DOHH2 (cell line): ENCODE results near the gene NEGR1.

Experiments used
- H3F3A ChIP-seq: fragments of 200-600 bp; sonication (generic), shearing (Covaris generic); 2 replicates; pipeline ENCODE4 v1.6.0; 2016; ENCODE audit warnings: antibody characterized with exemption, mild to moderate bottlenecking; ENCODE audit not compliant: control insufficient read depth, insufficient read depth
- H3K27ac ChIP-seq: fragments of 200-600 bp; sonication (generic); 2 replicates; pipeline ENCODE4 v1.5.1; 2014; ENCODE audit warnings: low read depth, mild to moderate bottlenecking, low read length, moderate library complexity
- H3K27me3 ChIP-seq: fragments of 200-600 bp; sonication (generic); 2 replicates; pipeline ENCODE4 v1.6.1; 2014; ENCODE audit warnings: mild to moderate bottlenecking, low read length, mixed read lengths; ENCODE audit not compliant: control insufficient read depth
- H3K36me3 ChIP-seq: fragments of 200-600 bp; sonication (generic); 2 replicates; pipeline ENCODE4 v1.6.1; 2014; ENCODE audit warnings: mild to moderate bottlenecking, low read length, moderate library complexity, mixed read lengths; ENCODE audit not compliant: control insufficient read depth
- H3K4me1 ChIP-seq: fragments of 200-600 bp; sonication (generic); 2 replicates; pipeline ENCODE4 v1.6.1; 2014; ENCODE audit warnings: mild to moderate bottlenecking, low read length, mixed read lengths; ENCODE audit not compliant: control insufficient read depth
- H3K4me2 ChIP-seq: fragments of 200-600 bp; sonication (generic); 2 replicates; pipeline ENCODE4 v1.6.0; 2014; ENCODE audit warnings: mild to moderate bottlenecking, low read length, moderate library complexity
- H3K4me3 ChIP-seq: fragments of 200-600 bp; sonication (generic); 2 replicates; pipeline ENCODE4 v1.5.1; 2014; ENCODE audit warnings: mild to moderate bottlenecking, low read length, mixed read lengths
- H3K79me2 ChIP-seq: fragments of 200-600 bp; sonication (generic); 2 replicates; pipeline ENCODE4 v1.6.1; 2014; ENCODE audit warnings: mild to moderate bottlenecking, low read length, mixed read lengths; ENCODE audit not compliant: control insufficient read depth
- H3K9me2 ChIP-seq: fragments of 200-600 bp; sonication (generic); replicated peaks from 2 replicates; pipeline ENCODE4 v1.6.1; 2014; ENCODE audit warnings: mild to moderate bottlenecking, low read length, mixed read lengths; ENCODE audit not compliant: control insufficient read depth
- H3K9me3 ChIP-seq: fragments of 200-600 bp; sonication (generic); 2 replicates; pipeline ENCODE4 v1.6.1; 2014; ENCODE audit warnings: antibody characterized with exemption, low read length, mixed read lengths; ENCODE audit not compliant: control insufficient read depth, insufficient read depth
- H4K20me1 ChIP-seq: fragments of 200-600 bp; sonication (generic); 2 replicates; pipeline ENCODE4 v1.6.0; 2014; ENCODE audit warnings: low read depth, mild to moderate bottlenecking, antibody characterized with exemption, low read length, moderate library complexity; ENCODE audit not compliant: control insufficient read depth, insufficient read depth
- EZH2phosphoT487 ChIP-seq: fragments of 200-600 bp; sonication (generic); IDR thresholded peaks from 2 replicates; pipeline ENCODE4 v1.6.1; 2017; ENCODE audit warnings: borderline replicate concordance, mild to moderate bottlenecking, antibody characterized with exemption, low read length, moderate library complexity, mixed read lengths
- TF ChIP-seq, protein P1 (sequence below): fragments of 200-600 bp; sonication (generic); IDR thresholded peaks from one replicate; pipeline ENCODE4 v1.5.1; 2014; ENCODE audit warnings: antibody characterized with exemption, mild to moderate bottlenecking, low read depth, low read length; ENCODE audit not compliant: poor library complexity, severe bottlenecking

NEGR1 gene

DNA sequence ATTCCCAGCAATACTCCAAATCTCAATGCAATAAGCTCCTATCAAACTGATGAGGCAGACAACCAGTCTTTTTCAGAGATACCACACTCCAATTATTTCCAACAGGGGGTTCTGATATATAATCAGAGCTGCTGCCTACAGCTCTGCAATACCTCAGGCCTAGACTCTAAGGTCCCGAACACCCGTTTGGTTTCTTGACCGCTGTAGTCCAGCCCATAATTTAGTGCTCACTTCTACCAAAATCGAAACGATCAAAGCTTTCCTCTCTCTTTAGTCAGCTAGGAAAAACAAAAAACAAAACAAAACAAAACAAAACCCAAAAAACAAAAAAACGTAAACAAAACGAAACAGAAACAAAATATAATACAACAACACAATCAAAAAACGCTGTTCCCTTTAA lies 453.0 kb downstream of the NEGR1 start:
- Histone ChIP-seq H3F3A (no peaks in the 10 kb centered on the region), H3K27ac (no peak overlapping the region), H3K27me3 (no peaks in the 10 kb centered on the region), H3K4me1 (no peaks in the 10 kb centered on the region), H3K79me2 (no peaks in the 10 kb centered on the region), H3K9me3 (no peaks in the 10 kb centered on the region), H3K36me3 (no peaks in the 10 kb centered on the region), H3K4me2 (no peak overlapping the region), H4K20me1 (no peaks in the 10 kb centered on the region), H3K4me3 (no peak overlapping the region), H3K9me2 (no peaks in the 10 kb centered on the region)
- TF ChIP-seq, protein P1, sequence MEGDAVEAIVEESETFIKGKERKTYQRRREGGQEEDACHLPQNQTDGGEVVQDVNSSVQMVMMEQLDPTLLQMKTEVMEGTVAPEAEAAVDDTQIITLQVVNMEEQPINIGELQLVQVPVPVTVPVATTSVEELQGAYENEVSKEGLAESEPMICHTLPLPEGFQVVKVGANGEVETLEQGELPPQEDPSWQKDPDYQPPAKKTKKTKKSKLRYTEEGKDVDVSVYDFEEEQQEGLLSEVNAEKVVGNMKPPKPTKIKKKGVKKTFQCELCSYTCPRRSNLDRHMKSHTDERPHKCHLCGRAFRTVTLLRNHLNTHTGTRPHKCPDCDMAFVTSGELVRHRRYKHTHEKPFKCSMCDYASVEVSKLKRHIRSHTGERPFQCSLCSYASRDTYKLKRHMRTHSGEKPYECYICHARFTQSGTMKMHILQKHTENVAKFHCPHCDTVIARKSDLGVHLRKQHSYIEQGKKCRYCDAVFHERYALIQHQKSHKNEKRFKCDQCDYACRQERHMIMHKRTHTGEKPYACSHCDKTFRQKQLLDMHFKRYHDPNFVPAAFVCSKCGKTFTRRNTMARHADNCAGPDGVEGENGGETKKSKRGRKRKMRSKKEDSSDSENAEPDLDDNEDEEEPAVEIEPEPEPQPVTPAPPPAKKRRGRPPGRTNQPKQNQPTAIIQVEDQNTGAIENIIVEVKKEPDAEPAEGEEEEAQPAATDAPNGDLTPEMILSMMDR = no peak
- TF ChIP-seq EZH2phosphoT487 = no peak

DNA sequence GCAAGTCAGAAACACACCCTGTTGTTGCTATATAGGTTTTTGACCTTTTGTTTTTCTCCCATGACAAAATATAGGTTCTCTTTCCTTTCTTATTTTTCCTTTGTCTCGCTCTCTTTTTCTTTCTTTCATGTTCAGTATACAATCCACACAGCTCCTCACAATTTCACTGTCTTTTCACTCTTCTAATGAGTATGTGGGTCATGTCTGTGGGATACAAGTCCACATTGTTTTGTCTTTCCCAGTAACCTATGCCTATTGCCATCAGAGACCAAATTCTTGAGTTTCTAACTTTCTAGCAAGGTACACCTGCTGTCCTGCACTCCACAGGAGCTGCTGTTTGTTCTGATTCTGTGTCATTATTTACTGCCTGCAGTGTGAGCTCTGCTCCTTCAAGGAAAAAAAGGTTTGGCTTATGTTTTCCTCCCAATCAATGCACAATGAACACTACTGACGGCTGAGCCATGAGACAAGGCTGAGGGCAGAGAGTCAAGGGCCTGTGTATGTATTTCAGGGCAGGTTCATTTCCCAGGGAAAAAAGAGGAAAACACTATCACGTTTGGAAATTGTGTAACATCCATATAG lies 453.8 kb downstream of the NEGR1 start:
- Histone ChIP-seq H3K9me2 (no peaks in the 10 kb centered on the region), H4K20me1 (no peaks in the 10 kb centered on the region), H3K79me2 (no peaks in the 10 kb centered on the region), H3K4me3 (no peak overlapping the region), H3K36me3 (no peaks in the 10 kb centered on the region), H3K27me3 (no peaks in the 10 kb centered on the region), H3K9me3 (no peaks in the 10 kb centered on the region), H3F3A (no peaks in the 10 kb centered on the region), H3K27ac (no peak overlapping the region), H3K4me1 (no peaks in the 10 kb centered on the region), H3K4me2 (no peak overlapping the region)
- no peak for TF ChIP-seq EZH2phosphoT487

DNA sequence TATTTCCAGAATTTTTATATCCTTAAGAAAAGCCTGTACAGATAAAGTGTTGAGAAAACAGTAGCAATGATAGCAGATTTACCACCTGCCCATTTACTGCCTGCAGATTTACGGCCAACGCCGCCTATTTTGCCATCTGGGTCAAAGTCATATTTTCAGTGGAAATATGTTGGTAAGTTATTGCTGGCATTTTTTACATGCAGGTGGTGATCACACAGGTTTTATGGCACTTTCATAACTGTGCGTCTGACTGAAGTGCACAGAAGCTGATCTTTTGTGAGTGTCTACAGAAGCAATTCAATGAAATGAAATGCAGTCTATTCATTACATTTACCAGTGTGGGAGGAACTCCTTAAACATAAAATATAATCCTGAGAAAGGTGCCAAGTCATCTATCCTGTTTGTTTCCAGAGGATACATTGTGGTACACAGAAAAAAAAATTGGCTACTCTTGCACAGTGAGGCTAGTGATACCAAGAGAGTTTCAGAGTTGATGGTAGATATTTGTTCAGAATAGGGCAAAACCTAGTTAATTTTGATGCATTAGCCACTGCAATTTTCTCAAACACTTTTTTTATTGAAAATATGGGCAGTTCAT lies 458.5 kb downstream of the NEGR1 start:
- TF ChIP-seq, protein P1 = no peak
- no peak for TF ChIP-seq EZH2phosphoT487
- Histone ChIP-seq H3K4me2 (no peak overlapping the region), H3K27me3 (no peaks in the 10 kb centered on the region), H3F3A (no peaks in the 10 kb centered on the region), H3K9me3 (no peaks in the 10 kb centered on the region), H3K79me2 (no peaks in the 10 kb centered on the region), H3K4me3 (no peak overlapping the region), H3K9me2 (no peaks in the 10 kb centered on the region), H3K4me1 (no peaks in the 10 kb centered on the region), H4K20me1 (no peaks in the 10 kb centered on the region), H3K27ac (no peak overlapping the region), H3K36me3 (no peaks in the 10 kb centered on the region)

DNA sequence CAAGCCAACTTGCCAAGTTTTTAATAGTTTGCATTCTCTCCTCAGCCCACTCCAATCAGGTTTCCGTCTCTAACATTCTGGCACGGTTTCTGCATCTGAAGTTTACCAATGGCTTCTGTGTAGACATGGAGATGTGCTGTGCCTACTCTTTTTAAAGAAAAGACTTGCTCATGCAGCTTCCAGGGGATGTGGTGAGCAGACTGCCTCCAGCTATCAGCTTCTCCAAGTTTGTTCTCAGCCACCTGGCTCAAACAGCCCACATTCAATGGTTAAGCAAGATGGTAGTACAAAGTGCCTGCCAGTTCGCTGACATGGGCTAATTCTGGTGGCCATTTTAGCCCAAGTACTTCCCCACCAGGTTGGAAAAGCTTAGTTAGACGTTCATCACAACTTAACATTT lies 465.3 kb downstream of the NEGR1 start:
- Histone ChIP-seq H3F3A (no peaks in the 10 kb centered on the region), H3K27ac (no peak overlapping the region), H3K4me2 (no peak overlapping the region), H3K79me2 (no peaks in the 10 kb centered on the region), H3K9me2 (no peaks in the 10 kb centered on the region), H3K9me3 (0 out of 2 replicates have a peak, but pooled peaks cover 5% of the 10 kb centered on the region), H3K36me3 (no peaks in the 10 kb centered on the region), H3K27me3 (no peaks in the 10 kb centered on the region), H4K20me1 (no peaks in the 10 kb centered on the region), H3K4me1 (no peaks in the 10 kb centered on the region), H3K4me3 (no peak overlapping the region)
- TF ChIP-seq, protein P1 = no peak
- no peak for TF ChIP-seq EZH2phosphoT487
